A549 (cell line): ENCODE measurements around the gene BORCS6.

Source experiments
- BHLHE40 ChIP-seq: IDR thresholded peaks from 2 replicates; pipeline ENCODE4 v1.6.1; 2012; ENCODE audit warnings: low read depth, low read length, inconsistent platforms
- CTCF ChIP-seq: fragments of >200 bp; sonication (Bioruptor Twin); formaldehyde crosslinking; IDR thresholded peaks from 3 replicates; pipeline ENCODE4 v1.5.1; 2016
- E2F6 ChIP-seq: IDR thresholded peaks from 2 replicates; pipeline ENCODE4 v1.6.1; 2012; ENCODE audit warnings: low read depth, borderline replicate concordance
- EHMT2 ChIP-seq: fragments of 200-600 bp; sonication (generic); IDR thresholded peaks from 2 replicates; pipeline ENCODE4 v1.6.1; 2016; ENCODE audit warnings: antibody characterized with exemption, low read depth, mild to moderate bottlenecking, moderate library complexity
- EP300 ChIP-seq, 2 experiments: fragments of >200 bp; sonication (Bioruptor Twin); formaldehyde crosslinking; IDR thresholded peaks; 2 replicates in 1 of 2; 3 replicates in 1 of 2; pipeline ENCODE4 v1.6.1; 2016 to 2017
- KDM1A ChIP-seq: fragments of 200-600 bp; sonication (generic); IDR thresholded peaks from 2 replicates; pipeline ENCODE4 v1.6.1; 2016; ENCODE audit warnings: low read depth, mild to moderate bottlenecking
- MAFK ChIP-seq: fragments of 450-650 bp; IDR thresholded peaks from 2 replicates; pipeline ENCODE4 v1.6.1; 2014; ENCODE audit not compliant: partially characterized antibody
- MYC ChIP-seq: IDR thresholded peaks from 2 replicates; pipeline ENCODE4 v1.6.1; 2012; ENCODE audit warnings: mild to moderate bottlenecking, inconsistent platforms, low read length, improper control_type of control experiment, borderline replicate concordance
- POLR2A ChIP-seq: IDR thresholded peaks from 2 replicates; pipeline ENCODE4 v1.6.1; 2012; ENCODE audit warnings: mild to moderate bottlenecking, low read length
- RFX5 ChIP-seq: fragments of 450-650 bp; IDR thresholded peaks from 2 replicates; pipeline ENCODE4 v1.7.1; 2014; ENCODE audit warnings: antibody characterized with exemption, mild to moderate bottlenecking, moderate library complexity
- RNF2 ChIP-seq: fragments of 200-600 bp; sonication (generic); IDR thresholded peaks from 2 replicates; pipeline ENCODE4 v1.6.1; 2016; ENCODE audit warnings: low read depth, mild to moderate bottlenecking, antibody characterized with exemption, moderate library complexity, borderline replicate concordance
- USF2 ChIP-seq: fragments of 450-650 bp; IDR thresholded peaks from 2 replicates; pipeline ENCODE4 v1.6.1; 2014; ENCODE audit warnings: antibody characterized with exemption
- TF ChIP-seq, protein P1 (sequence below): fragments of 250-450 bp; sonication (Bioruptor Pico); IDR thresholded peaks from 2 replicates; pipeline ENCODE4 v1.5.0; 2021; ENCODE audit warnings: mild to moderate bottlenecking, moderate library complexity, borderline replicate concordance

- no peak for TF ChIP-seq KDM1A
- TF ChIP-seq CTCF: peak; percentile 19; the same call in 1 of the 3 replicates
- no peak for TF ChIP-seq RNF2
- peak; percentile 59; the same call in 1 of the 2 replicates for TF ChIP-seq E2F6
- peak; percentile 86 for TF ChIP-seq USF2
- peak; percentile 96 for TF ChIP-seq MAFK
- TF ChIP-seq RFX5: peak; percentile 67; the same call in 1 of the 2 replicates
- no peak for TF ChIP-seq EHMT2
- TF ChIP-seq EP300 (IDR thresholded peaks at IDR 0.05): no peak
- TF ChIP-seq, protein P1, sequence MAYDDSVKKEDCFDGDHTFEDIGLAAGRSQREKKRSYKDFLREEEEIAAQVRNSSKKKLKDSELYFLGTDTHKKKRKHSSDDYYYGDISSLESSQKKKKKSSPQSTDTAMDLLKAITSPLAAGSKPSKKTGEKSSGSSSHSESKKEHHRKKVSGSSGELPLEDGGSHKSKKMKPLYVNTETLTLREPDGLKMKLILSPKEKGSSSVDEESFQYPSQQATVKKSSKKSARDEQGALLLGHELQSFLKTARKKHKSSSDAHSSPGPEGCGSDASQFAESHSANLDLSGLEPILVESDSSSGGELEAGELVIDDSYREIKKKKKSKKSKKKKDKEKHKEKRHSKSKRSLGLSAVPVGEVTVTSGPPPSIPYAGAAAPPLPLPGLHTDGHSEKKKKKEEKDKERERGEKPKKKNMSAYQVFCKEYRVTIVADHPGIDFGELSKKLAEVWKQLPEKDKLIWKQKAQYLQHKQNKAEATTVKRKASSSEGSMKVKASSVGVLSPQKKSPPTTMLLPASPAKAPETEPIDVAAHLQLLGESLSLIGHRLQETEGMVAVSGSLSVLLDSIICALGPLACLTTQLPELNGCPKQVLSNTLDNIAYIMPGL (CRISPR knock-in tag): no peak
- peak; percentile 65 for TF ChIP-seq POLR2A
- TF ChIP-seq BHLHE40: no peak
- 0 out of 2 replicates have a peak, but pooled peaks have one; percentile 29 for TF ChIP-seq MYC
These were observed at the start of gene BORCS6 for GRCh38 chr17:8189711-8190477.
